Epidermal melanocyte (primary cell): Measurements from ENCODE around the gene F7.
"Not testable (repeated sequence)": the region's sequence is repeated elsewhere in the genome, so short reads cannot be mapped to it uniquely, and the experiment has no call there.

Experiments
- DNase-seq: peaks from one replicate; pipeline ENCODE4 v3.0.0; 2011; ENCODE audit warnings: low spot score; ENCODE audit not compliant: insufficient read length

Gene F7

DNA sequence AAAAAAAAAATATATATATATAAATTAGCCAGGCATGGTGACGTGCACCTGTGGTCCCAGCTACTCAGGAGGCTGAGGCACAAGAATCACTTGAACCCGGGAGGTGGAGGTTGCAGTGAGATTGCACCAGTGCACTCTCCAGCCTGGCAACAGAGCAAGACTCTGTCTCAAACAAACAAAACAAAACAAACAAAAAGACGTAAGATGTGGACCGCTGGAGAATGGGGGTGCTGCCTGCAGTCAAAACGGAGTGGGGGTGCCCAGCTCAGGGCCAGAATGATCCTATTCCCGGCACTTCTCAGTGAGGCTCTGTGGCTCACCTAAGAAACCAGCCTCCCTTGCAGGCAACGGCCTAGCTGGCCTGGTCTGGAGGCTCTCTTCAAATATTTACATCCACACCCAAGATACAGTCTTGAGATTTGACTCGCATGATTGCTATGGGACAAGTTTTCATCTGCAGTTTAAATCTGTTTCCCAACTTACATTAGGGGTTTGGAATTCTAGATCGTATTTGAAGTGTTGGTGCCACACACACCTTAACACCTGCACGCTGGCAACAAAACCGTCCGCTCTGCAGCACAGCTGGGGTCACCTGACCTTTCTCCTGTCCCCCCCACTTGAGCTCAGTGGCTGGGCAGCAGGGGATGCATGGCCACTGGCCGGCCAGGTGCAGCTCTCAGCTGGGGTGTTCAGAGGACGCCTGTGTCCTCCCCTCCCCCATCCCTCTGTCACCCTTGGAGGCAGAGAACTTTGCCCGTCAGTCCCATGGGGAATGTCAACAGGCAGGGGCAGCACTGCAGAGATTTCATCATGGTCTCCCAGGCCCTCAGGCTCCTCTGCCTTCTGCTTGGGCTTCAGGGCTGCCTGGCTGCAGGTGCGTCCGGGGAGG lies at the start of gene F7:
TSS of gene F7 (plus strand) at position 760 of the 889 bp plus-strand sequence. CDS start at position 811, 51 bp downstream.
- DNase-seq: no peak

GRCh38 chr13:113057084-113057483 lies 48.5 kb upstream of the F7 start:
- DNase-seq: no peak

DNA sequence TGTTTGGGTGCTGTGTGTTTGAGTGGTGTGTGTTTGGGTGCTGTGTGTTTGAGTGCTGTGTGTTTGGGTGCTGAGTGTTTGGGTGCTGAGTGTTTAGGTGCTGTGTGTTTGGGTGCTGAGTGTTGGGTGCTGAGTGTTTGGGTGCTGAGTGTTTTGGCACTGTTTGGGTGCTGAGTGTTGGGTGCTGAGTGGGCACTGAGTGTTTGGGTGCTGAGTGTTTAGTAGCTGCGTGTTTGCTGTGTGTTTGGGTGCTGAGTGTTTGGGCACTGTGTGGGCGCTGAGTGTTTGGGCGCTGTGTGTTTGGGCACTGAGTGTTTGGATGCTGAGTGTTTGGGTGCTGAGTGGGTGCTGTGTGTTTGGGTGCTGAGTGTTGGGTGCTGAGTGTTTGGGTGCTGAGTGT lies 48.0 kb upstream of the F7 start:
- not testable (repeated sequence) for DNase-seq

DNA sequence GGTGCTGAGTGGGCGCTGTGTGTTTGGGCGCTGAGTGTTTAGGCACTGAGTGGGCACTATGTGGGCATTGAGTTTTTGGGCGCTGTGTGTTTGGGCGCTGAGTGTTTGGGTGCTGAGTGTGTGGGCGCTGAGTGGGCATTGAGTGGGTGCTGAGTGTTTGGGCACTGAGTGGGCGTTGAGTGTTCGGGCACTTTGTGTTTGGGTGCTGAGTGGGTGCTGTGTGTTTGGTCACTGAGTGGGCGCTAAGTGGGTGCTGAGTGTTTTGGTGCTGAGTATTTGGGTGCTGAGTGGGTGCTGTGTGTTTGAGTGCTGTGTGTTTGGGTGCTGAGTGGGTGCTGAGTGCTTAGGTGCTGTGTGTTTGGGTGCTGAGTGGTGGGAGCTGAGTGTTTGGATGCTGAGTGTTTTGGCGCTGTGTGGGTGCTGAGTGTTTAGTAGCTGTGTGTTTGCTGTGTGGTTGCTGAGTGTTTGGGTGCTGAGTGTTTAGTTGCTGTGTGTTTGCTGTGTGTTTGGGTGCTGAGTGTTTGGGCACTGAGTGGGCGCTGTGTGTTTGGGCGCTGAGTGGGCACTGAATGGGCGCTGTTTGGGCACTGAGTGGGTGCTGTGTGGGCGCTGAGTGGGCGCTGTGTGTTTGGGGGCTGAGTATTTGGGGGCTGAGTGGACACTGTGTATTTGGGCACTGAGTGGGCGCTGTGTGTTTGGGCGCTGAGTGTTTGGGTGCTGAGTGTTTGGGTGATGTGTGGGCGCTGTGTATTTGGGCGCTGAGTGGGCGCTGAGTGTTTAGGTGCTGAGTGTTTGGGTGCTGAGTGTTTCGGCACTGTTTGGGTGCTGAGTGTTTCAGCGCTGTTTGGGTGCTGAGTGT lies 47.2 kb upstream of the F7 start:
- no peak for DNase-seq

DNA sequence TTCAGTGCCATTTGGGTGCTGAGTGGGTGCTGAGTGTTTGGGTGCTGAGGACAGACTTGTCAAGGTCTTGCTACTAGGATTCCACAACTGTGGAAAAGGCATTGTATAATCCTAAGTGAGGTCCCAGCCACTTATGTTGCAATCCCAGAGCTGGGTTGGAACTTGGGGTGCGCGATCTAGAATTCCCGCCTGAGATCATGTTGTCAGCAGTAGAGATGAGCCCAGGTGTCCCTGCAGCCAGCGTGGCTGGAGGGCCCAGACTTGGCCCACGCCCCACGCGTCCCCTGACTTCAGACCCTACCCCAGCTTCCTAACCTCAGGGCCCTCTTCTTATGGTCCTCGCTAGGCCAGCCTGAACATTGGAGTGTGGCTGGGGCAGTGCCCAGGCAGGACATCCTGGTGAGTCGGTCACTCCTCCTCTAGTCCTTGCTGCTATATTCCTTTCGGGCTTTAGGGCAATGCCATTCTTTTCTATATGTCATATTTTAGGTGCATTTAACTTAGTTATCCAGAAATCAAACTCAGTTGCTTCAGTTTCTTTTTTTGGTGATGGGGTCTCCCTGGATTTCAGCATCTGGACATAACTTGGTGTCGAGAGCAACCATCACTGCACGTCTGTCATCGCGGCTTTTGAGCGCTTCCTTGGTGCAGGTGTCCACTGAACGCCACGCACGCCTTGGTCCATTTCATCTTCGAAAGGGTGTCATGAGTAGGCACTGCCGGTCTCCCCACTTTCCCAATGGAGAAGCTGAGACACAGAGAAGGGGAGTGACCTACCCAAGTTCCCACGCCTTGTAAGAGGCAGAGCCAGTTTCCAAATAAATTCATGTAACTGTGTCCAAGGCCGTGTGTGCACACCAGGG lies 46.4 kb upstream of the F7 start:
- DNase-seq: no peak

DNA sequence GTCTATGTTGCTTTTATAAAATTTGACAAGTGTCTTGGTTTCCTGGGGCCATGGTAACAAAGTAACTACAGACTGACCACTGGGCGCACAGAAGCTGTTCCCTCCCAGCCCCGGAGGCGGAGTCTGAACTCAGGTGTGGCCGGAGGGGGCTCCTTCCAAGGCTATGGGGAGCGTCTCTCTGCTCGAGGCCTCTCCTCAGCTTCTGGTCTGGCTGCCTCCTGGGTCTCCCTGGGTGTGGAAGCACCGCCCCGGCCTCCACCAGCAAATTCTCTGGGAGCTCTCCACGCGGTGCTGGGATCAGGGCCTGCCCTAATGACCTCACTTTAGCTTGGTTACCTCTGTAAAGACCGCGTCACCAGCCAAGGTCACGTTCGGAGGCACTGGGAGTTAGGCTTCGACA lies 45.7 kb upstream of the F7 start:
- DNase-seq: no peak

GRCh38 chr13:113060557-113061270 lies 44.9 kb upstream of the F7 start:
- no peak for DNase-seq

- DNase-seq: no peak
These were observed 44.3 kb upstream of the F7 start for GRCh38 chr13:113061271-113061625.

DNA sequence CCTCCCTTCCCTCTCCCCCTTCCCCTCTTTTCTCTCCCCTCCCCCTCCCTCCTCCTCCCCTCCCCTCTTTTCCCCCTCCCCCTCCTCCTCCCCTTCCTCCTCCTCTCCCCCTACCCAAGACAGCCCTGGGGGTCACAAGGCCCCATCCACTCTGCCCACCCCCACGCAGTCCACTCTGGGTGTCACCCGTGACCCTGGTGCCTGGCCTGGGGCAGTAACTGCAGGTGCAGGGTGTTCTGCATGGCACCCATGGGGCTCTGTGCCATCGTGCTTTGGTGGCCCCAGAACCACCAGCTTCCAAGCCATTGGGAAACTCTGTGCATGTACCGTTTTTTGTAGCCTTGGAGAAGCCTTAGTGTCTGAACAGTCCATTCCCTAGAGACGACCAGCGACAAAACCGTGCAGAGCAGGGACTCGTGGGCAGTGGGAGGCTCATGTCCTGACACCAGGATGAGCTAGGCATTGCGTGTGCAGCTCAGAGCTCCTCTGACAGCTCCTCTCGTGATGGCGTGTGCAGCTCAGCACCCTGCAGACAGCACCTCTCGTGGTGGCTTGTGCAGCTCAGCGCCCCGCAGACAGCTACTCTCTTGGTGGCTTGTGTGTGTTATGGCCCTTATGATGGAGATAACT lies 43.7 kb upstream of the F7 start:
- DNase-seq: no peak

GRCh38 chr13:113062691-113063090 lies 42.9 kb upstream of the F7 start:
- DNase-seq: no peak

DNA sequence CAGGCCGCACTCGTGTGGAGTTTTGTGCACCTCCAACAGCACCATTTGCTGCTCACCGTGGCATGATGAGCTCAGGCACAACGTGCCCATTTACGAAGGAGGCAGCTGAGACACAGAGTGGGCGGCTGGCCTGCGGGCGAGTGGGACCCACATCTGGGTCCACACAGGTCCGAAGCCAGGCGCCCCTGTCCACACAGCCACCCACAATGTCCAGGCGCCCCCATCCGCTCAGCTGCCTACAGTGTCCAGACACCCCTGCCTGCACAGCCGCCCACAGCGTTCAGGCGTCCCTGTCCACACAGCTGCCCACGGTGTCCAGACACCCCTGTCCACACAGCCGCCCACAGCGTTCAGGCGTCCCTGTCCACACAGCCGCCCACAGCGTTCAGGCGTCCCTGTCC lies 42.5 kb upstream of the F7 start:
- DNase-seq: no peak

DNA sequence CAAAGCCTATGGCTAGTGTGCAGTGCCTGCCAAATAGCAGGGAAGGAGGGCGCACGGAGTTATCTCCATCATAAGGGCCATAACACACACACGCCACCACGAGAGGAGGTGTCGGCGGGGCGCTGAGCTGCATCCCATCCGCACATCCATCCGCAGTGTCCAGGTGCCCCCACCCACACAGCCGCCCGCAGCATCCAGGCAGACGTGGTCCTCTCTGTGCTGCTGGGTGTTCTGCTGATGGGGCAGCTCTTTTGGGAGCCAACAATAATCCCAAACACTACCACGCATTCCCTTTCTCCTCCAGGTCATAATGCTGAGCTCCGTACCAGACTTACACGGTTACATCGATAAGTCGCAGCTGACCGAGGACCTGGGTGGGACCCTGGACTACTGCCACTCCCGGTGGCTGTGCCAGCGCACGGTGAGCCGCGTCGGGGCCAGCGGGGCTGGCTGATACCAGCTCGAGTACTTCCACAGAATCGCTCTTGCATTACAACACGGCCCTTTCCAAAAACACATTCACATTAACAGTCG lies 41.5 kb upstream of the F7 start:
- DNase-seq: no peak

GRCh38 chr13:113064534-113065405 lies 40.8 kb upstream of the F7 start:
- DNase-seq: no peak

DNA sequence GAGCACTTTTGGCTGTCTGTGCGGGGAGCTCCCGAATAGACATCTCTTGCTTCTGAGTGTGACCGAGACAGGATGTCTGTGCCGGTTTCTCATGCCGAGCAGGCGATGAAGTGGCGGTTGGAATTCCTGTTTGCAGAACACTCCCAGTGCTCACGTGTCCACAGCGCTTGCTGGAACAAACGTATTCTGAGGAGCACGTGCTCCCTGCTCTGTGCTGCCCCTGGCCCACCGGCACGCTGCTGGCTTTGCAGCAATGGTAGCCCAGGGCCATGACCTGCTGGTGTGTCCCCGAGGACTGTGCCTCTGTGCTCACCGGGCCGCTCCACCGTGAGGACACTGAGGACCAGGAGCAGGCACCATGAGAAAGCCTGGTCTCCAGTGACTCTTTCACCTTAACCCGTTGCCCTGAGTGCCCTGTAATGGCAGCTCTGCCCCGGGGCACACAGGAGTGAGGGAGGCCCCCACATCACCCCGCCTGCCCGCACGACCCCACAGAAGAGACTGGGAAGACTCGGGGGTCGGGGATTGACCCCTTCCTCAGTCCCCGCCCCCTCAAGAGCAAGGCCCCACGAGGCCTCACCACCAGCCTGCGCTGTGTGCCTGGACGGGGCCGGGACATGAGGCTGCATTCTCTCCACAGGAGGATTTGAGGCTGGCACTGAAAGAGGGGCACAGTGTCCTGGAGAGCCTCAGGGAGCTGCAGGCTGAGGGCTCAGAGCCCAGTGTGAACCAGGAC lies 40.0 kb upstream of the F7 start:
- no peak for DNase-seq

DNA sequence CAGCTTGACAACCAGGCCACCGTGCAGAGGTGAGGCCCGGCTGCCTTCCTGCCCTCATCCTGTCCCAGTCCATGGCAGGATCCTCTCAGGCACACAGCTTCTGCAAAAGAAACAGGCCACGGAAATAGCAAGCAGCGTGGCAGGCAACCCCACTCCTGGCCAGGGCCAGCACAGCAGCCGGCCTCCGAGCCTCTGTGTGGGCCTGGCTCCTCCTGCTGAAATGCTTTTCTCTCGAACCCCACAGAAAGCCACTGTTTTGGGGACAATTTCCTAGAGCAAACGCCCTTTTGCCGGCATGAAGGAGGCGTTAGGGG lies 39.5 kb upstream of the F7 start:
- no peak for DNase-seq

DNA sequence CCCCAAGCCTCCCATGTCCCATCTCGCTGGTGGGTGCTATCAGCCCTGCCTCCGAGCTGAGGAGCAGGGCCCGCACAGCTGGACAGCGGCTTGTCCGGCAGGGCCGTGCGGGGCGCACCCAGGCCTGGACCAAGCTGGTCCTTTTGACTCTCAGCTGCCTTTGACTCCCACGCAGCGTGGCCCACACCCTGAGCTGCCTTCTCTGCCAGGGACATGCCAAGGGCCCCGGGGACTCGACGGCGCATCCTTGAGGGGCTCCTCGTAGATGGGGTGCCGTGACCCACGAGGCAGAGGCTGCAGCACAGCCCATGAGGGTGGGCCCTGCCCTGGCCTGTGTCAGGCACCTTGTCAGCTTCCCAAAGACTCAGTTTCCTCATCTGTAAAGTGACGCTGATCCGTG lies 38.8 kb upstream of the F7 start:
- DNase-seq: no peak

GRCh38 chr13:113069861-113070805 lies 35.5 kb upstream of the F7 start:
- DNase-seq: no peak

DNA sequence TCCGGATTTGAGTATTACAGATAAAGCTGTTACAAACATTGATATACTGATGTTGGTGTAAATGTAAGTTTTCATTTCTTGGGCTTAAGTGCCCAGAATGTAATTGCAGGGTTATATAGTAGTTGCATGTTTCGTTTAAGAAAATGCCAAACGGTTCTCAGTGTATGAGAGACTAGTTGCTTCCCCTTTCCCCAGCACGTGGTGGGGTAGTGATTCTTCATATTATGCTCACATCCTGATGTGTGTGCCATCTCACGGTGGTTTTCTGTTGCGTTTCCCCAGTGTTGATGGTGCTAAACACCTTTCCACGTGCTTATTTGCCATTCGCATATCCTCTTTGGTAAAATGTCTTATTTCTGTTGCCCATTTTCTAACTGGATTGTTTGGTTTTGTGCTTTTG lies 34.7 kb upstream of the F7 start:
- DNase-seq: no peak
